Keratinocyte (primary cell): ENCODE results near the gene ATP2B2.

Source experiments
- EZH2 ChIP-seq: IDR thresholded peaks from one replicate; pipeline ENCODE4 v1.6.1; 2012; ENCODE audit warnings: inconsistent platforms, mild to moderate bottlenecking, low read length, moderate library complexity
- TF ChIP-seq, protein P1 (sequence below), 3 experiments: IDR thresholded peaks in 1 of 3; conservative IDR thresholded peaks in 1 of 3; optimal IDR thresholded peaks in 1 of 3; 2 replicates in 2 of 3; 3 replicates in 1 of 3; pipeline versions ENCODE3 to v1.5.1; 2011; ENCODE audit warnings: low read length in 3 of 3, mild to moderate bottlenecking in 3 of 3, moderate library complexity in 2 of 3, control low read depth in 1 of 3, inconsistent platforms in 1 of 3; ENCODE audit not compliant: insufficient read depth in 2 of 3; ENCODE audit errors: extremely low read depth in 1 of 3

DNA sequence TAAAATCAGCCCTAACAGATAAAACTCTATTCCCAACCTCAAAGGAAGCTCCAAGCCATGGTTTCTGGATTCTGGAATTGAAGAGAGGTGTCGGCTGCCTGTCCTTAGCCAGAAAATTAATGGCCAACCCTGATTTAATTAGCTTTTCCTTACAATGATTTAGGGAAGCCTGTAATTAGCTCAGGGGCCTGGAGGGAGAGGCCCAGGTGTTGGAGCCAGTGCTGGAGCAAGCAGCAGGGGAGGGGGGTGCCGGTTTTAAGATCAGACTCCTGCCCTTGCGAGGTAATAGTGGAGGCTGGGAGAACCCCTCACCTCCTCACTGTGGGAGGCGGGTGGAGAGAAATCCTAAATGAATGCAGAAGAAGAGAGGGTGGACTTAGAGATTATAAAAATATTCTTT is 14.7 kb upstream of the ATP2B2 start:
- TF ChIP-seq, protein P1, sequence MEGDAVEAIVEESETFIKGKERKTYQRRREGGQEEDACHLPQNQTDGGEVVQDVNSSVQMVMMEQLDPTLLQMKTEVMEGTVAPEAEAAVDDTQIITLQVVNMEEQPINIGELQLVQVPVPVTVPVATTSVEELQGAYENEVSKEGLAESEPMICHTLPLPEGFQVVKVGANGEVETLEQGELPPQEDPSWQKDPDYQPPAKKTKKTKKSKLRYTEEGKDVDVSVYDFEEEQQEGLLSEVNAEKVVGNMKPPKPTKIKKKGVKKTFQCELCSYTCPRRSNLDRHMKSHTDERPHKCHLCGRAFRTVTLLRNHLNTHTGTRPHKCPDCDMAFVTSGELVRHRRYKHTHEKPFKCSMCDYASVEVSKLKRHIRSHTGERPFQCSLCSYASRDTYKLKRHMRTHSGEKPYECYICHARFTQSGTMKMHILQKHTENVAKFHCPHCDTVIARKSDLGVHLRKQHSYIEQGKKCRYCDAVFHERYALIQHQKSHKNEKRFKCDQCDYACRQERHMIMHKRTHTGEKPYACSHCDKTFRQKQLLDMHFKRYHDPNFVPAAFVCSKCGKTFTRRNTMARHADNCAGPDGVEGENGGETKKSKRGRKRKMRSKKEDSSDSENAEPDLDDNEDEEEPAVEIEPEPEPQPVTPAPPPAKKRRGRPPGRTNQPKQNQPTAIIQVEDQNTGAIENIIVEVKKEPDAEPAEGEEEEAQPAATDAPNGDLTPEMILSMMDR (optimal IDR thresholded peaks at IDR 0.05 in 1 of 3, IDR thresholded peaks at IDR 0.05 in 1 of 3, conservative IDR thresholded peaks at IDR 0.05 in 1 of 3; ENCODE audit: extremely low read depth in 1 of 3, insufficient read depth in 2 of 3, low read length in 3 of 3): no peak
- no peak for TF ChIP-seq EZH2
